Measurements from ENCODE around the gene COBLL1. TPM values are rescaled to one million over a fixed set of nuclear protein-coding genes. Genes with fewer than 3 reads are reported as not detected.
A peak's percentile ranks its signal among the peaks of the same experiment; 100 is the strongest.

Gene COBLL1
- total RNA-seq, result 10 to 100 TPM; 65.0 to 74.8 TPM
- polyA plus RNA-seq (ENCODE audit: insufficient read length in 6 of 6), result 10 to 100 TPM; 19.1 to 23.1 (median 21.2) TPM
- long read RNA-seq, donor 1, full-length matches to known transcripts, result 6 of 6 reads
- long read RNA-seq, donor 1, partial matches to known transcripts, result 0 of 6 reads
- long read RNA-seq, donor 1, other reads (novel, unspliced or antisense), result 0 of 6 reads
- long read RNA-seq, donor 2, full-length matches to known transcripts, result 5 of 5 reads
- long read RNA-seq, donor 2, partial matches to known transcripts, result 0 of 5 reads
- long read RNA-seq, donor 2, other reads (novel, unspliced or antisense), result 0 of 5 reads
- long read RNA-seq, donor 3, partial matches to known transcripts, result 0 of 1 reads
- long read RNA-seq, donor 3, other reads (novel, unspliced or antisense), result 0 of 1 reads
- long read RNA-seq, donor 4, partial matches to known transcripts, result 6 of 9 reads
- long read RNA-seq, donor 4, other reads (novel, unspliced or antisense), result 3 of 9 reads
- long read RNA-seq, donor 5, full-length matches to known transcripts, result 4 of 4 reads
- long read RNA-seq, donor 5, partial matches to known transcripts, result 0 of 4 reads
- long read RNA-seq, donor 5, other reads (novel, unspliced or antisense), result 0 of 4 reads
- long read RNA-seq, donor 6, full-length matches to known transcripts, result 2 of 2 reads
- long read RNA-seq, donor 6, partial matches to known transcripts, result 0 of 2 reads
- long read RNA-seq, donor 6, other reads (novel, unspliced or antisense), result 0 of 2 reads
- long read RNA-seq, donor 7, full-length matches to known transcripts, result 2 of 2 reads
- long read RNA-seq, donor 7, partial matches to known transcripts, result 0 of 2 reads
- long read RNA-seq, donor 7, other reads (novel, unspliced or antisense), result 0 of 2 reads
- long read RNA-seq, donor 8, full-length matches to known transcripts, result 2 of 2 reads
- long read RNA-seq, donor 8, partial matches to known transcripts, result 0 of 2 reads
- long read RNA-seq, donor 8, other reads (novel, unspliced or antisense), result 0 of 2 reads
- long read RNA-seq, donor 9, result 0 reads
- long read RNA-seq, donor 10, partial matches to known transcripts, result 2 of 4 reads
- long read RNA-seq, donor 10, other reads (novel, unspliced or antisense), result 2 of 4 reads
- long read RNA-seq, donor 11, full-length matches to known transcripts, result 5 of 5 reads
- long read RNA-seq, donor 11, partial matches to known transcripts, result 0 of 5 reads
- long read RNA-seq, donor 11, other reads (novel, unspliced or antisense), result 0 of 5 reads
- long read RNA-seq, donor 12, result 0 reads

- DNase-seq (peak; percentile 75 to 92 (median 86)), ATAC-seq (peak; percentile 81)
- Histone ChIP-seq H3K36me3 (no peaks in the 10 kb centered on the region), H3K27ac (peak within 1 kb of the TSS; percentile 89 to 99), H3K4me3 (peak within 1 kb of the TSS; percentile 73 to 80), H3K9me3 (no peaks in the 10 kb centered on the region), H3K27me3 (peaks cover 0 to 16% of the 10 kb centered on the region in 2 donors), H3K4me1 (peaks cover 7 to 30% of the 10 kb centered on the region in 2 donors)
- intact Hi-C loops (cut with DNase I), result no loop called here
- peak; percentile 75 to 79 for TF ChIP-seq CTCF (IDR thresholded peaks at IDR 0.05)
Observed at GRCh38 chr2:164841719-164842623, at the start of gene COBLL1. Gene COBLL1 (minus strand): TSS chr2:164841823. CDS start chr2:164841196, 627 bp downstream.

- DNase-seq (no peak), ATAC-seq (no peak)
- no peaks in the 10 kb centered on the region for H3K9me3 ChIP-seq
- TF ChIP-seq CTCF (IDR thresholded peaks at IDR 0.05), result no peak
- H3K4me1 ChIP-seq, result no peaks in the 10 kb centered on the region
- H3K4me3 ChIP-seq, result no peak overlapping the region
- no peak overlapping the region for H3K27ac ChIP-seq
- H3K36me3 ChIP-seq, result no peaks in the 10 kb centered on the region
- no peaks in the 10 kb centered on the region for H3K27me3 ChIP-seq
- intact Hi-C loops (cut with DNase I), result no loop called here
Observed at GRCh38 chr2:164890544-164890943, 48.9 kb upstream of the COBLL1 start.

- Histone ChIP-seq H3K27ac (no peak overlapping the region), H3K4me3 (no peak overlapping the region), H3K36me3 (no peaks in the 10 kb centered on the region), H3K4me1 (no peaks in the 10 kb centered on the region), H3K9me3 (no peaks in the 10 kb centered on the region), H3K27me3 (no peaks in the 10 kb centered on the region)
- ATAC-seq (no peak), DNase-seq (no peak)
- TF ChIP-seq CTCF (IDR thresholded peaks at IDR 0.05), result no peak
- intact Hi-C loops (cut with DNase I), result no loop called here
Observed at GRCh38 chr2:164888592-164888991, 47.0 kb upstream of the COBLL1 start.

- Histone ChIP-seq H3K4me1 (no peaks in the 10 kb centered on the region), H3K4me3 (no peak overlapping the region), H3K27me3 (no peaks in the 10 kb centered on the region), H3K9me3 (no peaks in the 10 kb centered on the region), H3K36me3 (no peaks in the 10 kb centered on the region), H3K27ac (no peak overlapping the region)
- no peak for TF ChIP-seq CTCF (IDR thresholded peaks at IDR 0.05)
- intact Hi-C loops (cut with DNase I), result no loop called here
- ATAC-seq (no peak), DNase-seq (no peak)
Observed at GRCh38 chr2:164887434-164888144, 46.0 kb upstream of the COBLL1 start.
